Pericardium fibroblast (primary cell): Measurements from ENCODE around the gene TDRD10. TPM values are rescaled to one million over a fixed set of nuclear protein-coding genes. Genes with fewer than 3 reads are reported as not detected.

Experiments used
- total RNA-seq: library from RNA; depleted of rRNA; stranded (reverse); fragments of >200 nt; gene quantifications from 2 replicates; pipeline ENCODE4 v1.2.3, GENCODE V29; 2015

The TDRD10 gene, protein sequence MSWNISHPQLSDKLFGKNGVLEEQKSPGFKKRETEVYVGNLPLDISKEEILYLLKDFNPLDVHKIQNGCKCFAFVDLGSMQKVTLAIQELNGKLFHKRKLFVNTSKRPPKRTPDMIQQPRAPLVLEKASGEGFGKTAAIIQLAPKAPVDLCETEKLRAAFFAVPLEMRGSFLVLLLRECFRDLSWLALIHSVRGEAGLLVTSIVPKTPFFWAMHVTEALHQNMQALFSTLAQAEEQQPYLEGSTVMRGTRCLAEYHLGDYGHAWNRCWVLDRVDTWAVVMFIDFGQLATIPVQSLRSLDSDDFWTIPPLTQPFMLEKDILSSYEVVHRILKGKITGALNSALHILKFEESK
- total RNA-seq: not detected in 2 replicates

DNA sequence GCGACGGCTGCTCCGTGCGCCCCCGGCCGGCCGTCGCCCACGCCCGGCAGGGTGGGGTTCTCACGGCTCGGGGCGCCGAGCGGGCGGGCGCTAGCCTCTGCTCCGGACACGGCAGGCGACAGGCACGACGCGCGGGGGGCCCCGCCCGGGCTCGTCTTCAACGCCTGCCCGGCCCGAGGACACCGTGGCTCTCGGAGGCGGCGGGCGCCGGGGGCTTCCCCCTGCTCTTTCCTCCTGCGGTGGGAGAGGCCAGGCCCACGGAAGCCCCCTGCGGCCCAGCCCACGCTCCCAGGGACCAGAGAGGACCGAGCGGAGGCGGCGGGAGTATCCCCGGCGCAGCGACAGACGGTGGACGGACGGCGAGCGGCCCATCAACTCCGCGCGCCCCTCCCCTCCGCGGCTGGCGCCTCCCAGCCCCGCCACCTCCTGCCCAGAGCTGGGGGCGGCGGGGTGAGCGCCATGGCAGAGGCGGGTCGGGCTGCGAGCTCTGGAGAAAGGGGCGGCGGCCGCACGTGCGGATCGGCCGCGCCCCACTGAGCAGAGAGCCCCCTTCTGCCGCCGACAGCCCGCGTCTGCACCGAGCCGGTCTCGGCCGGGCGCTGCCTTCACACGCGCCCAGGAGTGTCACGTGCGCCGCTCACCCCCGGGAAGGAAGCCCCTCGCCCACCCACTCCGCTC lies at the start of gene TDRD10, which contains the start of gene SHE:
Gene TDRD10, plus strand, starts transcription at position 154 of the 678 bp plus-strand sequence. CDS start 4,685 bp downstream, outside the sequence.
Gene SHE, minus strand, starts transcription at position 347 of the 678 bp plus-strand sequence. CDS start 386 bp downstream, outside the sequence.

GRCh38 chr1:154557939-154558719 lies 56.1 kb downstream of the TDRD10 start, which contains the start of gene UBE2Q1:
TSS of gene UBE2Q1 (minus strand) at chr1:154558662. CDS start at chr1:154558553, 109 bp downstream.

DNA sequence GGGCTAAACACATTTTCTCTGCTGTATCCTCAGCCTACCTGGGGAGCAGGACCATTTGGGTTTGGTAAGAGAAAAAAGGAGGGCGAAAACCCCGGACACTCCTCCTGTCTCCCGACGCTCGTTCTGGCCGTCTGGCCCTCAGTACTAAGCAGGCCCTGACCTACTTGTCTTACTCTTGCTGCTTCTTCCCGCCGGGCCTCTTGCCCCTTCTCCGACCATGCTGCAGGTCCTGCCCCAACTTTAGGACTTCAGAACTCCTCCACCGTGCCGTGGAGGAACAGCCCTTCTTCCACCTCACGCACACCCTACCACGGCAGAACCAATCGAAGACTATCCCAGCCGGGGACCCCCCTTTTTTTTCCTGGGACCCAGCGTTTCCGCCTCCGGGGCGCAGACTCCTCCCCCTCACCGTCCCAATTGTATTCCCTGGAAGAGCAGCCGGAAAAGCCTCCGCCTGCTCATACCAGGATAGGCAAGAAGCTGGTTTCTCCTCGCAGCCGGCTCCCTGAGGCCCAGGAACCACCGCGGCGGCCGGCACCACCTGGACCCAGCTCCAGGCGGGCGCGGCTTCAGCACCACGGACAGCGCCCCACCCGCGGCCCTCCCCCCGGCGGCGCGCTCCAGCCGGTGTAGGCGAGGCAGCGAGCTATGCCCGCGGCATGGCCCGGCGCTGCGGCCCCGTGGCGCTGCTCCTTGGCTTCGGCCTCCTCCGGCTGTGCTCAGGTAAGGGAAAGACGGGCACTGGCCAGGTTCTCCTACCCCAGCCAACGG lies 65.6 kb downstream of the TDRD10 start, which contains the start of gene CHRNB2:
Gene CHRNB2, plus strand, starts transcription at position 393 of the 771 bp plus-strand sequence. Its CDS starts 267 bp downstream, at position 660.

Other genes with a start within 250 kb of the TDRD10 start
- 106 and 118 TPM in 2 replicates for gene HAX1, start 229.6 kb upstream of the TDRD10 start, total RNA-seq
- not detected in 2 replicates for gene AQP10, start 181.1 kb upstream of the TDRD10 start, total RNA-seq
- gene ATP8B2, start 176.7 kb upstream of the TDRD10 start, total RNA-seq: 77.0 and 114 TPM in 2 replicates
- 3.9 and 9.3 TPM in 2 replicates for gene IL6R, start 96.9 kb upstream of the TDRD10 start, total RNA-seq
- gene SHE, start 193 bp downstream of the TDRD10 start, total RNA-seq: 0.12 and 0.43 TPM in 2 replicates
- gene UBE2Q1, start 56.4 kb downstream of the TDRD10 start, total RNA-seq: 31.9 and 46.5 TPM in 2 replicates
- under 0.01 and 0.12 TPM in 2 replicates for gene CHRNB2, start 65.6 kb downstream of the TDRD10 start, total RNA-seq
- 49.8 and 70.6 TPM in 2 replicates for gene ADAR, start 106.0 kb downstream of the TDRD10 start, total RNA-seq